ENCODE data around the gene TP53BP1.

GRCh38 chr15:43531018-43531670 lies 38.2 kb upstream of the TP53BP1 start:
- TF ChIP-seq EZH2phosphoT487 (IDR thresholded peaks at IDR 0.05; ENCODE audit: insufficient read depth, low read depth) (no peak), EZH2 (IDR thresholded peaks at IDR 0.05; ENCODE audit: insufficient read depth, poor library complexity, severe bottlenecking) (no peak)

All from GM23248 (cell line).